SK-N-MC (cell line): Measurements from ENCODE around the gene SCFD2.

Experiments used
- EZH2 ChIP-seq: fragments of 200-600 bp; sonication (generic); IDR thresholded peaks from one replicate; pipeline ENCODE4 v1.6.1; 2017; ENCODE audit warnings: antibody characterized with exemption
- FOXP2 ChIP-seq: optimal IDR thresholded peaks from 2 replicates; pipeline ENCODE3; 2011; ENCODE audit warnings: mild to moderate bottlenecking, moderate library complexity; ENCODE audit not compliant: insufficient read depth; ENCODE audit errors: extremely low read length, control extremely low read depth
- POLR2AphosphoS5 ChIP-seq: IDR thresholded peaks from 2 replicates; pipeline ENCODE4 v1.6.1; 2012; ENCODE audit warnings: mild to moderate bottlenecking, low read depth, low read length, borderline replicate concordance

GRCh38 chr4:53043891-53044650 lies 321.8 kb downstream of the SCFD2 start:
- TF ChIP-seq POLR2AphosphoS5 (no peak), EZH2 (no peak), FOXP2 (no peak)
